A172 (cell line): ENCODE data around the gene PCDHA1. TPM values are rescaled to one million over a fixed set of nuclear protein-coding genes. Genes with fewer than 3 reads are reported as not detected.
"Not testable (repeated sequence)": the region's sequence is repeated elsewhere in the genome, so short reads cannot be mapped to it uniquely, and the experiment has no call there.

Experiments used
- DNase-seq: peaks from one replicate; pipeline ENCODE4 v3.0.0-alpha.2; 2015; ENCODE audit warnings: low spot score
- total RNA-seq: library from RNA; depleted of rRNA; stranded (reverse); fragments of >200 nt; shearing (Covaris generic); gene quantifications from 2 replicates; pipeline ENCODE4 v1.2.3, GENCODE V29; 2014; rRNA removed

The PCDHA1 gene
- total RNA-seq = 0.02 TPM in 1 of 2 replicates, not detected in the other

DNA sequence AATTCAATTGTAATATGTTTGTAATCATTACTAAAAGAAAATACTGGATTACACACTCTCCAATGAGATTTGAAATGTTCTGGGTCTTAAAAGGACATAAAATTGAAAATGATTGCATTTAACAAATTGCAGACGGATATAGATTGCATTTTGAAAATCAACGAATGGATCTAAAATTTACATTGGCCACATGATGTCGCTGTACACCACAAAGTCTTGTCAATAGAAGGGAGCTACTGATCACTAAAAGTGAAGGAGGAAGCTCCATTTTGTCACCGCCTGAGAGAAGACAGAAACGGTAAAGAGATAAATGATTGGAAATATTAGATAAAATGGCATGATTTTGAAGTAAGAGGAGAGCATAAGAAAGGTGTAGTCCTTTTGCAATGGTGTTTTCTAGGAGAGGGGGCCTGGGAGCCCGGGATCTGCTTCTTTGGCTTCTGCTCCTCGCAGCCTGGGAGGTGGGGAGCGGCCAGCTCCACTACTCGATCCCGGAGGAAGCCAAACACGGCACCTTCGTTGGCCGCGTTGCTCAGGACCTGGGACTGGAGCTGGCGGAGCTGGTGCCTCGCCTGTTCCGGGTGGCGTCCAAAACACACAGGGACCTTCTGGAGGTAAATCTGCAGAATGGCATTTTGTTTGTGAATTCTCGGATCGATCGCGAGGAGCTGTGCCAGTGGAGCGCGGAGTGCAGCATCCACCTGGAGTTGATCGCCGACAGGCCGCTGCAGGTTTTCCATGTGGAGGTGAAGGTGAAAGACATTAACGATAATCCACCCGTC lies at the start of gene PCDHA1:
PCDHA1 (plus strand) TSS at position 236 of the 782 bp plus-strand sequence.
- no peak for DNase-seq

DNA sequence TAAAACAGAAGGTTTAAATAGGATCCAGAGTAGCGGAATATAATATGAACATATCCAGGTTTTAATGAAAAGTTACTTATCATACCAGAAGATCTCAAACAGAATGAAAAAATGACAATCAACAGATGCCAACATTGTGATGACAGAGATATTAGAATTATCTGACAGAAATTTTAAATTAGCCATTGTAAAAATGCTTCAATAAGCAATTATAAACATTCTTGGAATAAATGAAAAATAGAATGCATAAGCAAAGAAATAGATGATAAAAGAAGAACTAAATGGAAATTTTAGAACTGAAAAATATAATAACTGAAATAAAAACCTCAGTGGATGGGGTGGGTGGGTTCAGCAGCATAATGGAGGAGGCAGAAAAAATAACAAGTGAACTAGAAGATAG lies 48.5 kb upstream of the PCDHA1 start:
- no peak for DNase-seq

- DNase-seq = no peak
Observed at GRCh38 chr5:140741967-140742366, 44.0 kb upstream of the PCDHA1 start.

DNA sequence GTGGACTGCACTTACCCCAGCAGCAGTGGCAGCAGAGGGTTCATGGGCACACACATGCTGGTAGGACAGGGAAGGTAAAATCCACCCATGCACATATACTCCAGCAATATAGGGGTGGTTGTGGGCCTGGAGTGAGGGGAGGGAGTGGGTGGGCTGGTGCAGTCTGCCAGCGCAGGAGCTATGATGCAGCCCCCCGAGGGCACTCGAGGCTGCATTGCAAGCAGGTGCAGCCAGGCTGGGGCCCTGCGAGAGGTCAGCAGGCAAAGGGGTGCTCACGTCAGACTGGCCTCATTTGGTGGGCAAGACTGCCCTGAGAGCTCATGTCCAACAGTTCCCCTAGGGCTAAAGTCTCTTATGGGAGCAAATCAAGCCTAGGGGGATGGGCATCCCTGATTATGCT lies 32.4 kb upstream of the PCDHA1 start:
- DNase-seq = no peak

DNA sequence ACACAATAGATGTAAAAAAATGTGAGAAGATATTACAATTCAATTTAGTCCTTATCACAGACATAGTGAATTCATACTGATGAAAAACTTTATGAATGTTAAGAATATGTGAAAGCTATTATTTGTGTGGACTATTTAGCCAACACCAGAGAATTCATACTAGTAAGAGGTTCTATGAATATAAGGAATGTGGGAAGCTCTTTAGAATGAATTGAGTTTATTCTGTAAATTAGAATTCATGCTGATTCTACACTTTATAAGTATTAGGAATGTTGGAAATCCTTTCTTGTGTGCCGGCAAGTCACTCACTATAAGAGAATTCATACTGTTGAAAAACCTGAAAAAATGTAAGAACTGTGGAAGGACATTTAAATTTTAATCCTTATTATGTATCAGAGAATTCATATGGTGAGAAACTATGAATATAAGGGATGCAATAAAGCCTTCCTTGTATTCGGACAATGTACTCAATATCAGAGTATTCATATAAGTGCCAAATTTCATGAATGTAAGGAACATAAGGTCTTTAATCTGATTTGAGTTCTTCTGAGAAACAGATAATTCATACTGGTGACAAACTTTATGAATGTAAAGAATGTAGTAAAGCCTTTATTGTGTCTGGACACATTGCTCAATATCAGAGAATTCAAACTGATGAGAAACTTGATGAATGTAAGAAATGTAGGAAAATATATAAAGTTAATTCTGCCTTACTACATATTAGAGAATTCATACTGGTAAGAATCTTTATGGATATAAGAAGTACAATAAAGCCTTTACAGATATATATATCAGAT lies 21.6 kb upstream of the PCDHA1 start:
- DNase-seq = no peak

DNA sequence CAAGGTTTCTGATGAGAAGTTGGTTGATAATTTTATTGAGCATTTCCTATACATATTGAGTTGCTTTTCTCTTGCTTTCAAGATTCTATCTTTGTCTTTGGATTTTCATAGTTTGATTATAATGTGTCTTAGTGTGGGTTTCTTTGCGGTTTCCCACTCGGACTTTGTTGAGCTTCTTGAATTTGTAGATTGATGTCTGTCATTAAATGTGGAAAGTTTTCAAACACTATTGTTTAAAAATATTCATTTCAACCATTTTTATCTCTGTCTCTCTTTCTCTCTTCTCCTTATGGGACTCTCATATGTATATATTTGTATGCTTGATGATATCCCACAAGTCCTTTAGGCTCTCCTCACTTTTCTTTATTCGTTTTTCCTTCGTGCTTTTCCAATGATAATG lies 18.5 kb upstream of the PCDHA1 start:
- no peak for DNase-seq

DNA sequence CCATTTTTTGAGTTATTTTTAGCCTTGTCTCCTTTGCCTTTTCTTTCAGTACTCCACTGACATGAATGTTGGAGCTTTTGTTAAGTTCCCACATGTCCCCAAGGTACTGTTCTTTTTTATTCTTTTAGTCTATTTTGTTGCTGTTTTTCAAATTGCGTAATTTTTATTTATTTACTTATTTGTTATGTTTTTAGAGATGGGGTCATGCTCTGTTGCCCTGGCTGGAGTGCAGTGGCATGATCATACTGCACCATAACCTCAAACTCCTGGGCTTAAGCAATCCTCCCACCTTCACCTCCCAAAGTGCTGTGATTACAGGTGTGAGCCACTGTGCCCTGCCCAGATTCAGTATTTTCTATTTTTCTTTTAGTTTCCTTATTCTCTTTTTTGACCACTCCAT lies 5.4 kb upstream of the PCDHA1 start:
- DNase-seq = no peak

DNA sequence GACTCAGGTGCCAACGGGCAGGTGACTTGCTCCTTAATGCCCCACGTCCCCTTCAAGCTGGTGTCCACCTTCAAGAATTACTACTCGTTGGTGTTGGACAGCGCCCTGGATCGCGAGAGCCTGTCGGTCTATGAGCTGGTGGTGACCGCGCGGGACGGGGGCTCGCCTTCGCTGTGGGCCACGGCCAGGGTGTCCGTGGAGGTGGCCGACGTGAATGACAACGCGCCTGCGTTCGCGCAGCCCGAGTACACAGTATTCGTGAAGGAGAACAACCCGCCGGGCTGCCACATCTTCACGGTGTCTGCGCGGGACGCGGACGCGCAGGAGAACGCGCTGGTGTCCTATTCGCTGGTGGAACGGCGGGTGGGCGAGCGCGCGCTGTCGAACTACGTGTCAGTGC lies 1.5 kb downstream of the PCDHA1 start:
- not testable (repeated sequence) for DNase-seq

DNA sequence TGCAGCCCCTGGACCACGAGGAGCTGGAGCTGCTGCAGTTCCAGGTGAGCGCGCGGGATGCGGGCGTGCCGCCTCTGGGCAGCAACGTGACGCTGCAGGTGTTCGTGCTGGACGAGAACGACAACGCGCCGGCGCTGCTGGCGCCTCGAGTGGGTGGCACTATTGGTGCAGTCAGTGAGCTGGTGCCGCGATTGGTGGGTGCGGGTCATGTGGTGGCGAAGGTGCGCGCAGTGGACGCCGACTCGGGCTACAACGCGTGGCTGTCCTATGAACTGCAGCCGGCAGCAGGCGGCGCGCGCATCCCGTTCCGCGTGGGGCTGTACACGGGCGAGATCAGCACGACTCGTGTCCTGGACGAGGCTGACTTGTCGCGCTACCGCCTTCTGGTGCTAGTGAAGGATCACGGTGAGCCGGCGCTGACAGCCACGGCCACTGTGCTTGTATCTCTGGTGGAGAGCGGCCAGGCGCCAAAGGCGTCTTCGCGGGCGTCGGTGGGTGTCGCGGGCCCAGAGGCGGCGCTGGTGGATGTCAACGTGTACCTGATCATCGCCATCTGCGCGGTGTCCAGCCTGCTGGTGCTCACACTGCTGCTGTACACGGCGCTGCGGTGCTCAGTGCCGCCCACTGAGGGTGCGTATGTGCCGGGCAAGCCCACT lies 2.0 kb downstream of the PCDHA1 start:
- not testable (repeated sequence) for DNase-seq

GRCh38 chr5:140791089-140791488 lies 5.1 kb downstream of the PCDHA1 start:
- DNase-seq = no peak

- DNase-seq = peak; percentile 54
Observed at GRCh38 chr5:140794595-140795258, 8.8 kb downstream of the PCDHA1 start, which contains the start of gene PCDHA2. Gene PCDHA2, plus strand, starts transcription at chr5:140794852.

DNA sequence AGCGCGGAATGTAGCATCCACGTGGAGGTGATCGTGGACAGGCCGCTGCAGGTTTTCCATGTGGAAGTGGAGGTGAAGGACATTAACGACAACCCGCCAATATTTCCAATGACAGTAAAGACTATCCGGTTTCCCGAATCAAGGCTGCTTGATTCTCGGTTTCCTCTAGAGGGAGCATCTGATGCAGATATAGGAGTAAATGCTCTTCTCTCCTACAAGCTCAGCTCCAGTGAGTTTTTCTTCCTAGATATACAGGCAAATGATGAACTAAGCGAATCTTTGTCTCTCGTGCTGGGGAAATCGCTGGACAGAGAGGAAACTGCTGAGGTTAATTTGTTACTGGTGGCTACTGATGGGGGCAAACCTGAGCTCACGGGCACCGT lies 9.3 kb downstream of the PCDHA1 start:
- peak; percentile 62 for DNase-seq

GRCh38 chr5:140796072-140796717 lies 10.3 kb downstream of the PCDHA1 start:
- not testable (repeated sequence) for DNase-seq

DNA sequence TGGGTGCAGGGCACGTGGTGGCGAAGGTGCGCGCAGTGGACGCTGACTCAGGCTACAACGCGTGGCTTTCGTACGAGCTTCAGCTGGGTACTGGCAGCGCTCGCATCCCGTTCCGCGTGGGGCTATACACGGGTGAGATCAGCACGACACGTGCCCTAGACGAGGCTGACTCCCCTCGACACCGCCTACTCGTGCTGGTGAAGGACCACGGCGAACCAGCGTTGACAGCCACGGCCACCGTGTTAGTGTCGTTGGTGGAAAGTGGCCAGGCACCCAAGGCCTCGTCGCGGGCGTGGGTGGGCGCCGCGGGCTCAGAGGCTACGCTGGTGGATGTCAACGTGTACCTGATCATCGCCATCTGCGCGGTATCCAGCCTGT lies 10.8 kb downstream of the PCDHA1 start:
- no peak for DNase-seq

- DNase-seq = peak; percentile 32
Observed at GRCh38 chr5:140800816-140801493, 15.0 kb downstream of the PCDHA1 start, which contains the start of gene PCDHA3. Gene PCDHA3, plus strand, starts transcription at chr5:140801057.

DNA sequence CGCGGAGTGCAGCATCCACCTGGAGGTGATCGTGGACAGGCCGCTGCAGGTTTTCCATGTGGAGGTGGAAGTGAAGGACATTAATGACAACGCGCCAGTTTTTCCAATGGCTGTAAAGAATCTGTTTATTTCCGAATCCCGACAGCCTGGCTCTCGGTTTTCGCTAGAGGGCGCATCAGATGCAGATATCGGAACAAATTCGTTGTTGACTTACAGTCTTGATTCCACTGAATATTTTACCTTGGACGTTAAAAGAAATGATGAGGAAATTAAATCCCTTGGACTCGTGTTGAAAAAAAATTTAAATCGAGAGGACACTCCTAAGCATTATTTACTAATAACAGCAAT lies 15.5 kb downstream of the PCDHA1 start:
- peak; percentile 31 for DNase-seq

DNA sequence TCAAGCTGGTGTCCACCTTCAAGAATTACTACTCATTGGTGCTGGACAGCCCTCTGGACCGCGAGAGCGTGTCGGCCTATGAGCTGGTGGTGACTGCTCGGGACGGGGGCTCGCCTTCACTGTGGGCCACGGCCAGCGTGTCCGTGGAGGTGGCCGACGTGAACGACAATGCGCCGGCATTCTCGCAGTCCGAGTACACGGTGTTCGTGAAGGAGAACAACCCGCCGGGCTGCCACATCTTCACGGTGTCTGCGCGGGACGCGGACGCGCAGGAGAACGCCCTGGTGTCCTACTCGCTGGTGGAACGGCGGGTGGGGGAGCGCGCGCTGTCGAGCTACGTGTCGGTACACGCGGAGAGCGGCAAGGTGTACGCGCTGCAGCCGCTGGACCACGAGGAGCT lies 16.4 kb downstream of the PCDHA1 start:
- DNase-seq = not testable (repeated sequence)

- DNase-seq = no peak
Observed at GRCh38 chr5:140802781-140803271, 16.9 kb downstream of the PCDHA1 start.

DNA sequence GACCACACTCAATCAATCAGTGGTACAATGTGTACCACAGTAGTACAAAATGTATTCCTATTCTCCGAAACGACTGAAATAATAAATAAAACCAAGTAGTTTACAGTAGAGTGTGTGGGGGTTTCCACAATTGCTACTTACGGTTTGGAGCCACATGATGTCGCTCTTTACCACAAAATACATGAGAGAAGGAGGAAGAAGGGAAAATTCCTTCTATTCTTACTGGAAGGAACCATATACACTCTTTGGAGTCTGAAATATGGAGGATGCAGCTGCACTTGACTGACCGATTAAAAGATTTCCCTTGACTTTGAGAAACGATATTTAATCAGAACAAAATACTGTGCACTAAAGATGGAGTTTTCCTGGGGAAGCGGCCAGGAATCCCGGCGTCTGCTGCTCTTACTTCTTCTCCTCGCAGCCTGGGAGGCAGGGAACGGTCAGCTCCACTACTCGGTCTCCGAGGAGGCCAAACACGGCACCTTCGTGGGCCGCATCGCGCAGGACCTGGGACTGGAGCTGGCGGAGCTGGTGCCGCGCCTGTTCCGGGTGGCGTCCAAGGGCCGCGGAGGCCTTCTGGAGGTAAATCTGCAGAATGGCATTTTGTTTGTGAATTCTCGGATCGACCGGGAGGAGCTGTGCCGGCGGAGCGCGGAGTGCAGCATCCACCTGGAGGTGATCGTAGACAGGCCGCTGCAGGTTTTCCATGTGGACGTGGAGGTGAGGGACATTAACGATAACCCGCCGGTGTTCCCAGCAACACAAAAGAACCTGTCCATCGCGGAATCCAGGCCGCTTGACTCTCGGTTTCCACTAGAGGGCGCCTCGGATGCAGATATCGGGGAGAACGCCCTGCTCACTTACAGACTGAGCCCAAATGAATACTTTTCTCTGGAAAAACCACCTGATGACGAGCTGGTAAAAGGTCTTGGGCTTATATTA lies 21.2 kb downstream of the PCDHA1 start, which contains the start of gene PCDHA4:
PCDHA4 (plus strand) TSS at position 235 of the 942 bp plus-strand sequence.
- DNase-seq = peak; percentile 42
